Naive B cell (primary cell): Measurements from ENCODE around the gene NXPH1. TPM values are rescaled to one million over a fixed set of nuclear protein-coding genes. Genes with fewer than 3 reads are reported as not detected.

ENCODE experiments used
- ATAC-seq, 2 donors: fragments of 150-1000 bp; cut with Tn5 transposase; 2 replicates each; pipeline ENCODE4 v1.10.0; 2021; ENCODE audit warnings: low read depth in 2 of 2, mild to moderate bottlenecking in 2 of 2, moderate library complexity in 2 of 2
- DNase-seq: peaks from one replicate; pipeline ENCODE4 v3.0.0; 2022
- H3K27ac Mint-ChIP-seq, 6 donors: one replicate each; pipeline ENCODE4 v1.8.0; 2020 to 2022; ENCODE audit warnings: mild to moderate bottlenecking in 6 of 6, mixed read lengths in 6 of 6, moderate library complexity in 5 of 6, inconsistent platforms in 2 of 6
- H3K27me3 Mint-ChIP-seq, 3 donors: one replicate each; pipeline ENCODE4 v1.8.0; 2021 to 2022; ENCODE audit warnings: mixed read lengths in 3 of 3, mild to moderate bottlenecking in 1 of 3
- H3K36me3 Mint-ChIP-seq, 2 donors: one replicate each; pipeline ENCODE4 v1.8.0; 2020 to 2022; ENCODE audit warnings: mixed read lengths in 2 of 2, inconsistent platforms in 1 of 2, mild to moderate bottlenecking in 1 of 2
- H3K4me1 Mint-ChIP-seq, 3 donors: one replicate each; pipeline ENCODE4 v1.8.0; 2020 to 2022; ENCODE audit warnings: mixed read lengths in 3 of 3, inconsistent platforms in 1 of 3, mild to moderate bottlenecking in 1 of 3, moderate library complexity in 1 of 3
- H3K4me3 Mint-ChIP-seq, 8 donors: one replicate each; pipeline ENCODE4 v1.8.0; 2020 to 2022; ENCODE audit warnings: mild to moderate bottlenecking in 8 of 8, mixed read lengths in 8 of 8, moderate library complexity in 8 of 8, inconsistent platforms in 2 of 8
- H3K9me3 Mint-ChIP-seq, 7 donors: one replicate each; pipeline ENCODE4 v1.8.0; 2020 to 2022; ENCODE audit warnings: mixed read lengths in 7 of 7, mild to moderate bottlenecking in 5 of 7, inconsistent platforms in 2 of 7, moderate library complexity in 1 of 7
- polyA plus RNA-seq, 6 donors: library from polyadenylated mRNA; unstranded; fragments of 300-500 nt; fragmentation: Illumina TruSeq; gene quantifications; one replicate each; pipeline ENCODE4 v1.2.3, GENCODE V29; 2021; ENCODE audit warnings: low read depth in 6 of 6

NXPH1 gene
- polyA plus RNA-seq, 6 donors from 2014 or later, result not detected

GRCh38 chr7:8597565-8597964 lies 164.2 kb downstream of the NXPH1 start:
- Mint-ChIP-seq H3K27ac (no peak overlapping the region), H3K9me3 (peaks cover 0 to 8% (median 2%) of the 10 kb centered on the region in 7 donors), H3K36me3 (no peaks in the 10 kb centered on the region), H3K4me3 (no peak overlapping the region), H3K4me1 (no peaks in the 10 kb centered on the region), H3K27me3 (no peaks in the 10 kb centered on the region)
- DNase-seq (no peak), ATAC-seq (no peak)

- H3K27ac Mint-ChIP-seq, result no peak overlapping the region
- H3K27me3 Mint-ChIP-seq, result no peaks in the 10 kb centered on the region
- H3K9me3 Mint-ChIP-seq, result peaks cover 0 to 5% (median 0%) of the 10 kb centered on the region in 7 donors
- H3K36me3 Mint-ChIP-seq, result no peaks in the 10 kb centered on the region
- no peaks in the 10 kb centered on the region for H3K4me1 Mint-ChIP-seq
- ATAC-seq (no peak), DNase-seq (no peak)
- no peak overlapping the region for H3K4me3 Mint-ChIP-seq
These were observed 167.7 kb downstream of the NXPH1 start for GRCh38 chr7:8601121-8601520.

- Mint-ChIP-seq H3K4me1 (no peaks in the 10 kb centered on the region), H3K9me3 (peaks cover 0 to 4% (median 0%) of the 10 kb centered on the region in 7 donors), H3K4me3 (no peak overlapping the region), H3K27me3 (no peaks in the 10 kb centered on the region), H3K36me3 (no peaks in the 10 kb centered on the region), H3K27ac (no peak overlapping the region)
- no peak for ATAC-seq
- no peak for DNase-seq
These were observed 171.8 kb downstream of the NXPH1 start for GRCh38 chr7:8605221-8605620.

DNA sequence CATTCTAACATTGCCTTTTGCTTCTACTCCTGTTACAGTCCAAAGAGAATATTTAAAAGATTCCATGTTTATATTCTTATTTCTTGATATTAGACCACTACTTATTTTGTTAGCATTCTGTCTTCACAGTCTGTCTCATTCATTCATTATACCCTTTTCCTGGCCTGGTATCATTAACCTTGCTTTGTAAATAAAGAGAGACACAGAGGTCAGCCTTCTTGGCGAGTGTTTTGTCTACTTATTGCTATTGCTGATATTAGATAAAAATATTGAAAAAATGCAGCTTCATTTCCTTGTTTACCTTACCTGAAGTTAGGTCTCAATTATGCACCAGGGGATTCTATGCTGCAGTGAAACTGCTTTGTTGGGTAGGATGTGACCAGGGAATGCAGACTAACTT lies 179.2 kb downstream of the NXPH1 start:
- Mint-ChIP-seq H3K27me3 (no peaks in the 10 kb centered on the region), H3K4me3 (no peak overlapping the region), H3K9me3 (peaks cover 0 to 6% (median 0%) of the 10 kb centered on the region in 7 donors), H3K36me3 (no peaks in the 10 kb centered on the region), H3K27ac (no peak overlapping the region), H3K4me1 (no peaks in the 10 kb centered on the region)
- no peak for DNase-seq
- no peak for ATAC-seq

GRCh38 chr7:8613191-8613590 lies 179.8 kb downstream of the NXPH1 start:
- Mint-ChIP-seq H3K4me3 (no peak overlapping the region), H3K27me3 (no peaks in the 10 kb centered on the region)

DNA sequence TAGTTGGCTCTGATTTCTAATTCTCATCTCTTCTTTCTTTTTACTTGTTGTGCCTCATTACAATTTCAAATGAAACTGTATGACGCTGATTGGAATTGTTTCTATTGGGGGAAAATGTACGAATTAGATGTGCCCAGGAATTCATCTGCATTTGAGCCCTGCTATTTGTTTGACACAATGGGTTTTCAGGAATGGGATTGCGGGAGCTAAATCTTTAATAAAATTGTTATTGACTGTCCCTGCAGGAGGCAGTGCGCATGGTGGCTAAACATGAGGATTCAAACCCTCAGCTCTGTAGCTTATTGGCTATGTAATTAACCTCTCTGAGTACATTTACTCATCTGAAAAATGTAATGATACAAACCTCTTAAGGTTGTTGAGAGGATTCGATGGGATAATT lies 181.6 kb downstream of the NXPH1 start:
- H3K27ac Mint-ChIP-seq, result peak overlapping the region in 1 of 6 donors; percentile 33
- H3K9me3 Mint-ChIP-seq, result peaks cover 0 to 4% (median 0%) of the 10 kb centered on the region in 7 donors
- ATAC-seq (no peak), DNase-seq (no peak)
- no peaks in the 10 kb centered on the region for H3K4me1 Mint-ChIP-seq
- H3K27me3 Mint-ChIP-seq, result no peaks in the 10 kb centered on the region
- H3K36me3 Mint-ChIP-seq, result no peaks in the 10 kb centered on the region
- no peak overlapping the region for H3K4me3 Mint-ChIP-seq

More at GRCh38 chr7:8613191-8613590, 179.8 kb downstream of the NXPH1 start:
- Mint-ChIP-seq H3K4me1 (no peaks in the 10 kb centered on the region), H3K36me3 (no peaks in the 10 kb centered on the region), H3K27ac (no peak overlapping the region), H3K9me3 (peaks cover 0 to 4% (median 0%) of the 10 kb centered on the region in 7 donors)
- DNase-seq (no peak), ATAC-seq (no peak)

GRCh38 chr7:8618441-8619070 lies 185.1 kb downstream of the NXPH1 start:
- no peaks in the 10 kb centered on the region for H3K36me3 Mint-ChIP-seq
- no peaks in the 10 kb centered on the region for H3K27me3 Mint-ChIP-seq
- H3K4me1 Mint-ChIP-seq, result no peaks in the 10 kb centered on the region

DNA sequence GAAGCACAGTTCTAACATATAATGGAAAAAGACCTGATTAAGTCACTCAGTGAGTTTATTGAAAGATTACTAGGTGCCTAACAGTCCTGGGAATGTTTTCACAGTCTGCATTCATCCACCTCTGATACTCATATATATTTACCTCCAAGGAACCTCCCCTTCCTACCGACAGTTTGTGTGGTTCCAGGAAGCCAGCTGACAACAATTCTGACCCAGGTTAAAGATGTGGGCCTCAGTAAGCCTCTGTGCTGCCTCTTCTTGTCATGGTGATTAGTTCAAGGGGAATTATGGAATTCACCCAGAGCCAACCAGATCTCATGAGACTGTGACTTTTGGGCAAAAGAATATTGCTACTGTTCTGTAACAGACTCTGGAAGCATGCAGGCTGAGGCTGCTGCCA lies 186.8 kb downstream of the NXPH1 start:
- no peaks in the 10 kb centered on the region for H3K36me3 Mint-ChIP-seq
- no peaks in the 10 kb centered on the region for H3K4me1 Mint-ChIP-seq
- H3K27ac Mint-ChIP-seq, result no peak overlapping the region
- no peak for ATAC-seq
- no peak for DNase-seq
- no peaks in the 10 kb centered on the region for H3K27me3 Mint-ChIP-seq
- no peak overlapping the region for H3K4me3 Mint-ChIP-seq
- H3K9me3 Mint-ChIP-seq, result peaks cover 0 to 10% (median 2%) of the 10 kb centered on the region in 7 donors

More at GRCh38 chr7:8618441-8619070, 185.1 kb downstream of the NXPH1 start:
- no peak for DNase-seq
- Mint-ChIP-seq H3K9me3 (peaks cover 0 to 4% (median 2%) of the 10 kb centered on the region in 7 donors), H3K4me3 (no peak overlapping the region), H3K27ac (no peak overlapping the region)
- no peak for ATAC-seq

- Mint-ChIP-seq H3K4me1 (no peaks in the 10 kb centered on the region), H3K27me3 (no peaks in the 10 kb centered on the region), H3K9me3 (peaks cover 0 to 6% (median 0%) of the 10 kb centered on the region in 7 donors), H3K4me3 (no peak overlapping the region), H3K27ac (no peak overlapping the region), H3K36me3 (no peaks in the 10 kb centered on the region)
- DNase-seq (no peak), ATAC-seq (no peak)
These were observed 192.2 kb downstream of the NXPH1 start for GRCh38 chr7:8625612-8626011.

DNA sequence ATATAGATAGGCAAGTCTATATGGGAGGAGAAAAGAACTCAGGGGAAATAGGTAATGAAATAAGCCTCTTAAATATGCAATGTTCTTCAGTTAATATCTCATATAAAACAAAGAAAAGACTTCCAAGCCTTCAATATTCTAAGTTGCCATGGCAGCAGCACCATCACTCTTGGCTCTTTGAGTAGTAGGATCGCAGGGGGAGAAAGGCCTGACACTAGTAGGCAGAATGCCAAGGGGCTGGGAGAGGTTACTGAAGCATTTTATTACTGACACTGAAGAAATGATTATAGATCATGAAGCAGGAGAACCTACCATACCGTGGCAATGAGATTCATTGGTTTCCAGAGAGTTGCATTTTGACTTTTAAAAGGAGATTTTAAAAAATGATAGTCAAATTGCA lies 193.9 kb downstream of the NXPH1 start:
- Mint-ChIP-seq H3K27ac (no peak overlapping the region), H3K4me1 (no peaks in the 10 kb centered on the region)

GRCh38 chr7:8628656-8629055 lies 195.2 kb downstream of the NXPH1 start:
- no peak overlapping the region for H3K4me3 Mint-ChIP-seq
- DNase-seq (no peak), ATAC-seq (no peak)
- H3K36me3 Mint-ChIP-seq, result no peaks in the 10 kb centered on the region
- peaks cover 0 to 6% (median 2%) of the 10 kb centered on the region in 7 donors for H3K9me3 Mint-ChIP-seq
- no peaks in the 10 kb centered on the region for H3K27me3 Mint-ChIP-seq
- H3K4me1 Mint-ChIP-seq, result no peaks in the 10 kb centered on the region
- no peak overlapping the region for H3K27ac Mint-ChIP-seq

More for the DNA sequence above, 193.9 kb downstream of the NXPH1 start:
- no peak for ATAC-seq
- no peak overlapping the region for H3K4me3 Mint-ChIP-seq
- no peaks in the 10 kb centered on the region for H3K36me3 Mint-ChIP-seq
- no peaks in the 10 kb centered on the region for H3K27me3 Mint-ChIP-seq
- no peak for DNase-seq
- H3K9me3 Mint-ChIP-seq, result peaks cover 0 to 6% (median 2%) of the 10 kb centered on the region in 7 donors

DNA sequence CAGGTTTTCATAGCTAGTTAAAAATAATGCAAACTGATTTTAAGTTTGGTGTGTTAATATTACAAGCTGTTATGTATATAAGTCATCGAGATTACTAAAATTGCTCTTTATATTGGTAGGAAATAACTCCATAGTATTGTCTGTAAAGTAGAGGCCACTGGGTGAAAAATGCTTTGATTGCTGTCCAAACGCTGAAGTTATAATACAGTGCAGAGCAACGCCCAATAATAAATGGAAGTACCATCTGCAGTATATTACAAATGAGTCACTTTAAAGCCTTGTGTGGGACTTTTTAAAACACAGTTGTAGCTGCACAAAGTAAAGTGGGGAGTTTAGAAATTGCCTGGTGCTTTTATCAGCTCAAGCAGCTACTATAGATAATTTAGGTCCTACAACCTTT lies 196.1 kb downstream of the NXPH1 start:
- H3K27ac Mint-ChIP-seq, result no peak overlapping the region
- no peaks in the 10 kb centered on the region for H3K27me3 Mint-ChIP-seq
- H3K4me3 Mint-ChIP-seq, result no peak overlapping the region

DNA sequence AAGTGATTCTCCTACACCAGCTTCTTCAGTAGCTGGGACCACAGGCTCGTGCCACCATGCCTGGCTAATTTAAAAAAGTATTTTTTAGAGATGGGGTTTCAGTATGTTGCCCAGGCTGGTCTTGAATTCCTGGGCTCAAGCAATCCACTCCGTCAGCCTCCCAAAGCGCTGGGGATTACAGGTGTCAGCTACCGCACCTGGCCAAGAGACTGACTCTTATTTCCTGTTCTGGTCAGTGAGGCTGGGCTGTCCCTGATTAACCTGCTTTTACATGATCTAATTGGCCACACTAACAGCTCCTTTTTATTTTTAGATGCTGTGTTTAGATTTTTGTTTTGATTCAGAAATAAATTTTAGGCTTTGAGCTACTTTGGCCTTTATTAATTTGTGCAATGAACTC lies 203.9 kb downstream of the NXPH1 start:
- Mint-ChIP-seq H3K4me1 (no peaks in the 10 kb centered on the region), H3K27me3 (no peaks in the 10 kb centered on the region), H3K36me3 (no peaks in the 10 kb centered on the region), H3K4me3 (peak overlapping the region in 1 of 8 donors; percentile 22), H3K27ac (no peak overlapping the region), H3K9me3 (peaks cover 0 to 5% (median 0%) of the 10 kb centered on the region in 7 donors)
- ATAC-seq, result no peak
- DNase-seq, result no peak

More for the DNA sequence above, 196.1 kb downstream of the NXPH1 start:
- ATAC-seq (no peak), DNase-seq (no peak)
- Mint-ChIP-seq H3K4me1 (no peaks in the 10 kb centered on the region), H3K9me3 (peaks cover 0 to 5% (median under 1%) of the 10 kb centered on the region in 7 donors), H3K36me3 (no peaks in the 10 kb centered on the region)

GRCh38 chr7:8638076-8638475 lies 204.7 kb downstream of the NXPH1 start:
- Mint-ChIP-seq H3K36me3 (no peaks in the 10 kb centered on the region), H3K27me3 (no peaks in the 10 kb centered on the region), H3K27ac (no peak overlapping the region), H3K4me1 (no peaks in the 10 kb centered on the region), H3K4me3 (no peak overlapping the region), H3K9me3 (peaks cover 0 to 5% (median 0%) of the 10 kb centered on the region in 7 donors)
- ATAC-seq, result no peak
- DNase-seq, result no peak
